NCI-H2196 treated with DMSO at 0.1 percent for 48 hours (cell line): ENCODE measurements around the gene GDF15.
A peak's percentile ranks its signal among the peaks of the same experiment; 100 is the strongest.
"Not testable (repeated sequence)": the region's sequence is repeated elsewhere in the genome, so short reads cannot be mapped to it uniquely, and the experiment has no call there.

Experiments used
- DNase-seq: peaks from one replicate; lab custom pipeline; 2025; ENCODE audit not compliant: unreplicated experiment; lab: John Stamatoyannopoulos, UW

Gene GDF15

GRCh38 chr19:18363787-18364186 is 22.2 kb upstream of the GDF15 start:
- DNase-seq, result no peak

DNA sequence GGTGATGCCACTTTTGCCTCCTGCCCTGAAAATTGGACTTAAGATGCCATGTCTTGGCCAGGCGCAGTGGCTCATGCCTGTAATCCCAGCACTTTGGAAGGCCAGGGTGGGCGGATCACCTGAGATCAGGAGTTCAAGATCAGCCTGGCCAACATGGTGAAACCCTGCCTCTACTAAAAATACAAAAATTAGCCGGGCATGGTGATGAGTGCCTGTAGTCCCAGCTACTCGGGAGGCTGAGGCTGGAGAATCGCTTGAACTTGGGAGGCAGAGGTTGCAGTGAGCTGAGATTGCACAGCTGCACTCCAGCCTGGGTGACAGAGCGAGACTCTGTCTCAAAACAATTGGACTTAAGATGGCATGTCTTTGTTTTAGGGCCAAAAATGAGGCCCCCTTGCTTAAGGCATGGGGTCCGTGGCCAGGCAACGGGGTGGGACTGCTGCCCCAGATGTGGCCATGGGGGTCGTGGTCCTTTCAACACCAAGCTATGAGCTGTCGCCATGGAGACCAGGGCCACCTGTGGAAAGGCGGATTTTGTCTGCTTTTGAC is 21.6 kb upstream of the GDF15 start:
- not testable (repeated sequence) for DNase-seq

DNA sequence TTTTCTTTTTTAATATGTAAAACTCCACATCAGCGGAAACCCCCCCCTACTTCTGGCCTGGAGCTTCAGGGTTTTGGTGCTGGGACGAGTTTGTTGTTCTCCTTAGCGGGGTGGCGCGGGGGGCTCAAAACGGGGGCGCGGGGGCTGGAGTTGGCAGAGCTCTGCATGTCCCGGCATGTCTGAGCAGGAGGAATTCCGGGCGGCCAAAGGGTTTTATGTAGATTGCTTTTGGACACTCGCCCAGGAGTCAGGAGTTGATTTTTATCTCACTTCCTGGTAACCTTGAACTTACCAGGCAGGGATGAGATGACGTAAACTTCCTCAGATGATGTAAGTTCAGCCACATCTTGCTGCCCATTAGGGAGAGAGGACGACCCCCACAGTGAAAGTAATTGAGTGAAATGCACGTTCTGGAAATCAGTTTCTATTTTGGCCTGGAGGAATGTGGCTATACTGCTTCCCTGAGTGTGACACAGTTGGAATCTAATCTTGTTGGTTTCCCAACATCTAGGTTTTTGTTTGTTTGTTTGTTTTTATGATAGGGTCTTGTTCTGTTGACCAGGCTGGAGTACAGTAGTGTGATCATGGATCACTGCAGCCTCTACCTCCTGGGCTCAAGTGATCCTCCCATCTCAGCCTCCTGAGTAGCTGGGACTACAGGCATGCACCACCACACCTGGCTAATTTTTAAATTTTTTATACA is 21.0 kb upstream of the GDF15 start:
- DNase-seq, result peak; percentile 94

DNA sequence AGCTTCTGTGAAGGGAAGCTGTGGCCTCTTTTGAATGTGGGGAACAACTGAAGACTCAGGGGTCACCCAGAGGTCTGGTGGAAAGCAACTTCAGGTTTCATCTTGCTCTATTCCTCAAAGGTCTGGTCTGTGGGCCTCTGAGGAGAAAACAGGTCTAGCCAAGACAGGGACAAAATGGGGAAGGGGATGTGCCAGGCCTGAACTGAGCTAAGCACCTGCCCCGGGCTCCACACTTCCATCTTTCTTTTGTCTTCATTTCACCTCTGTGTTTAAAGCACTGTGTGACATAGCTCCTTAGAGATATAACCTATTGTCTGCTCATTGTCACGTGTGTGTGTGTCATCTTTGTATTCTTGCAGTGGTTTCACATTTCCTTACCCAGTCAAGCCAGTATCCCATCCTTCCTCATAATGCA is 19.9 kb upstream of the GDF15 start:
- DNase-seq, result no peak

GRCh38 chr19:18368504-18369222 is 17.3 kb upstream of the GDF15 start:
- no peak for DNase-seq

DNA sequence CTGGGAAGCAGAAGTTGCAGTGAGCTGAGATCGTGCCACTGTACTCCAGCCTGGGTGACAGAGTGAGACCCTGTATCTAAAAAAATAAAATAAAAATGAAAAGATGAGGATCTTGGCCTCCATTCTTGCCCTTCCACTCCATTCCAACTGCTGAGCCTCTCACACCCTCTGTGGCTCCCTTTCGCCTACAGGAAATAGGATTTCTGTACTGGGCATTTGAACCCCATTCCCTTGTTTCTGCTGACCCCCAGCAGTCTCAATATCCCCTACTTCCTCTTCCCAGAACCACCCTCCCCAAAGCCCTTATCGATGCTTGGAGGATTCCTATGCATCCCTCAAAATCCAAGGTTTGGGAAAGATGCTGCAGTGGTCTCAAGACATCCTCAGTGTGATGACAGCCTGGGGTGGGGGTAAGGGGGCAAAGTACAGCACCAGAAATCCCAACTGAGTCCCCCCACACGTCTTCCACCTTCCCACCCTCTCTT is 12.5 kb upstream of the GDF15 start:
- DNase-seq, result no peak

DNA sequence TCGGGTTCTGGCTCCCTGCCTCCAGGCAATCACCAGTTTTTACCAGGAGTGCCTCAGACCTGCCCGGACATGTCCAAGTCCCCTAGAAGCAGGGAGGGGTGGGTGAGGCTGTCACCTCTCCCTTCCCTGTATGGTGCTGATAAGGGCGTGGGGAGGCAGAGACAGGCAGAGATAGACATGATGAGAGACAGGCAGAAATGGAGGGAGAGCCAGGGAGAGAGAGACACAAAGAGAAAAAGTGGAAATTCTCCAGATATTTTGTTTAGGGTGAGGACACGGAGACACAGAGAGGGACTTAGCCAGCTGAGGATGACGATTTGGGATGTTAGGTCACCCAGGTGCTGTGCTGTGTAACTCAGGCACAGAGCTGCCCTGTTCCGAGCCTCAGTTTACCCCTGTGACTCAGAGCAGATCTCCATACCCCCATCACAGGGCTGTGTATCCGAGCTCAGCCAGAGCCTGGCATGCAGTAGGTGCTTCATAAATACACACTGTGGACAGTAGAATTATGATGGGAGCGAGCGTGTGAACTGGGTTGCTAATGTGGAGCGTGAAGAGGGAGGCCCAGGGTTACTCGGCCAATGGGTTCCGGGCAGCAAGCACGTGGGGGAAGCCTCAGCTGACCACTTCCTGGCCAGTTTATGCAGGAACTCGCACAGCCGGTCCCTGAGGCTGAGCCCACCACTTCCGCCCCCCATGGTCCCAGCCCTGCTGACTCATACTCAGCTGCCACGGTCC is 11.9 kb upstream of the GDF15 start:
- DNase-seq, result peak; percentile 78

DNA sequence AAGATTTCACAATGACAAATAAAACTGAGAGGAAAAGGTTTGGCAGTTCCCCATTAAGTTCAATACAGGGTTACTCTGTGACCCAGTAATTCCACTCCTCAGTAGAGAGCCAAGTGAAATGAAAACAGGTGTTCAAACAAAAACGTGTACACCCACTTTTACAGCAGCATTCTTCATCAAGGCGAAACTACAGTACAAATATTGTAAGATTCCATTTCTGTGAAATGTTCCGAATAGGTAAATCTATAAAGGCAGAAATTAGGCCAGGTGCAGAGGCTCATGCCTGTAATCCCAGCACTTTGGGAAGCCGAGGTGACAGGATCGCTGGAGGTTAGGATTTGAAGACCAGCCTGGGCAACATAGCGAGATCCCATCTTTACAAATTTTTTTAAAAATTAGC is 8.9 kb upstream of the GDF15 start:
- peak; percentile 50 for DNase-seq

DNA sequence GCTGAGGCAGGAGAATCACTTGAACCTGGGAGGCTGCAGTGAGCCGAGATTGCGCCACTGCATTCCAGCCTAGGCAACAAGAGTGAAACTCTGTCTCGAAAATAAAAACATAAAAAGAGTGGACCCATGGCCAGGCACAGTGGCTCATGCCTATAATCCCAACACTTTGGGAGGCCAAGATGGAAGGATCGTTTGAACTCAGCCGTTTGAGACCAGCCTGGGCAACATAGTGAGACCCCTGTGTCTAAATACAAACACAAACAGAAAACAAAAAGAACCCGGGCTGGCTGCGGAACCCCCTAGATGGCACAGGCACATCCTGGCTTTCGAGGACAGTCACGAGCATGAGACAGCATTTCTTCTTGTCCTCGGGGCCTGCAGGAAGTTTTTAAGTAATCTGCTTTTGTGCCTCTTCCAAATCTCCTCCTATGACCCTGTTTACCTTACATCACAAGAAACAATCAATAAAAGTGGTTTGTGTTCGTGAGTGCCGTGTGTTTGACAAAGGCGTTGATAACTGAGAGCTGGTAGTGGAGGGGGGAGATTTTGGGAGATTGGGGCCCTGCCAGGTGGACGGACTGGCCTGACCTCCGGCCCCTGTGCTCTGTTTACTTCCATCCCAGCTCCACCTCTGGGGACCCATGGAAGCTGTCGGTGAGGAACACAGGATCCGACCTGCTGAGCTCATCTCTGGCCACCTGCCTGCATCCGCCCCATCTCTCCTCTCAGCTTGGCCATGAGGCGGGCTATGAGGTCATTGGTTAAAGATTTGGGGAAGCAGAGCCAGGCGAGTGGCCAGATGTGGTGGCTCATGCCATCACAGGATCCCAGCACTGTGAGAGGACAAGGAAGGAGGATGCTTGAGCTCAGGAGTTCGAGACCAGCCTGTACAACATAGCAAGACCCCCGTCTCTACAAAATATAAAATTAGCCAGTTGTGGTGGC is 5.9 kb upstream of the GDF15 start:
- peak; percentile 95 for DNase-seq

GRCh38 chr19:18380843-18381242 is 5.1 kb upstream of the GDF15 start:
- no peak for DNase-seq

DNA sequence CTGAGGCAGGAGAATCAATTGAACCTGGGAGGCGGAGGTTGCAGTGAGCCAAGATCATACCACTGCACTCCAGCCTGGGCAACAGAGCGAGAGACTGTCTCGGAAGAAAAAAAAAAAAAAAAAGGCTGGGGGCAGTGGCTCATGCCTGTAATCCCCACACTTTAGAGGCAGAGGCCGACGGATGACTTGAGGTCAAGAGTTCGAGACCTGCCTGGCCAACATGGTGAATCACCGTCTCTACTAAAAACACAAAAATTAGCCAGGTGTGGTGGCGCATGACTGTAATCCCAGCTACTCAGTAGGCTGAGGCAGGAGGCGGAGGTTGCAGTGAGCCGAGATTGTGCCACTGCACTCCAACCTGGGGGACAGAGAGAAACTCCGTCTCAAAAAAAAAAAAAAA is 2.3 kb upstream of the GDF15 start:
- not testable (repeated sequence) for DNase-seq

GRCh38 chr19:18384775-18385174 is 1.2 kb upstream of the GDF15 start:
- DNase-seq, result no peak

DNA sequence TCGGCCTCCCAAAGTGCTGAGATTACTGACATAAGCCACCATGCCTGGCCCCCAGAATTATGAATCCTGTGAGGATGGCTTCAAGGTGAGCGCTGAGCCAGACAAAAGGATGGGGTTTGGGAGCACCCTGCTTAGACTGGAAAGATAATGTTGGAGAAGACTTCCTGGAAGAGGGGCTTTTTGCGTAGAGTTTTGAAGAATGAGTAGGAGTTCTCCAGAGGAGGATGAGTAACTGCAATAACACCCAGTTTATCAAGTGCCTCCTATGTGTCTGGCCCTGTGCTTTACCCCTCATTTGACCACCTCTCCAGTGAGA is 641 bp upstream of the GDF15 start:
- no peak for DNase-seq

- DNase-seq, result no peak
Measured at GRCh38 chr19:18386543-18387271, 749 bp downstream of the GDF15 start.

DNA sequence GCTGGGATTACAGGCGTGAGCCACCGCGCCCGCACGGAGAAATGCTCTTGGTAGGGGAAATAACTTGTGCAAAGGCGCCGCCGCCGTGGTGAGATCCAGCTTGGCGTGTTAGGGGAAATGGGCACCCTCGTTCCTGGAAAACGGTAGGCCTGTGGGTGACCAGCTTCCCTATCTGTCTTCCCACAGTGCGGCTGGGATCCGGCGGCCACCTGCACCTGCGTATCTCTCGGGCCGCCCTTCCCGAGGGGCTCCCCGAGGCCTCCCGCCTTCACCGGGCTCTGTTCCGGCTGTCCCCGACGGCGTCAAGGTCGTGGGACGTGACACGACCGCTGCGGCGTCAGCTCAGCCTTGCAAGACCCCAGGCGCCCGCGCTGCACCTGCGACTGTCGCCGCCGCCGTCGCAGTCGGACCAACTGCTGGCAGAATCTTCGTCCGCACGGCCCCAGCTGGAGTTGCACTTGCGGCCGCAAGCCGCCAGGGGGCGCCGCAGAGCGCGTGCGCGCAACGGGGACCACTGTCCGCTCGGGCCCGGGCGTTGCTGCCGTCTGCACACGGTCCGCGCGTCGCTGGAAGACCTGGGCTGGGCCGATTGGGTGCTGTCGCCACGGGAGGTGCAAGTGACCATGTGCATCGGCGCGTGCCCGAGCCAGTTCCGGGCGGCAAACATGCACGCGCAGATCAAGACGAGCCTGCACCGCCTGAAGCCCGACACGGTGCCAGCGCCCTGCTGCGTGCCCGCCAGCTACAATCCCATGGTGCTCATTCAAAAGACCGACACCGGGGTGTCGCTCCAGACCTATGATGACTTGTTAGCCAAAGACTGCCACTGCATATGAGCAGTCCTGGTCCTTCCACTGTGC is 2.4 kb downstream of the GDF15 start:
- peak; percentile 91 for DNase-seq

GRCh38 chr19:18388960-18389725 is 3.2 kb downstream of the GDF15 start:
- no peak for DNase-seq

GRCh38 chr19:18389726-18390064 is 3.7 kb downstream of the GDF15 start:
- no peak for DNase-seq
